ENCODE data around the gene FAM72D.
"Not testable (repeated sequence)": the region's sequence is repeated elsewhere in the genome, so short reads cannot be mapped to it uniquely, and the experiment has no call there.

The FAM72D gene

DNA sequence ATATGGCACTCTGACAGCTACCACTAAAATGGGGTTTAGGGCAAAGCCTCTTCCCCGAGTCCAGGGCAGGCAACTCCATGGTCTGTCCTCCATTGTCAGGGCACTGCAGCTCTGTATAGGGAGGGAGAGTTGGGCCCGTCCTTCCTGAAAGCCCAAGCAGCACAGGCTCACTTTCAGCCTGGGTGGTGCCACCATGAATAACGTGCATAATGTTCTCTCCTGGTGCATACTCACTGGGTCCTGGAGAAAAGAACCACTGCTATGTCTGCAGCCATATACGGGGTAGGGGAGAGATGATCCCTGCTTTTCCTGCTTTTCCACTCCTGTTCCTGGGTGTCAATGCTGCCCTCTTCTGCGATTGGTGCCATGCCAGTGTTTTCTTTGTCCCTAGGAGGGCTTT, 60.1 kb downstream of the FAM72D start:
- not testable (repeated sequence) for DNase-seq

- not testable (repeated sequence) for DNase-seq
Measured at GRCh38 chr1:145156891-145157610, 61.3 kb downstream of the FAM72D start.

GRCh38 chr1:145157715-145158114, 61.9 kb downstream of the FAM72D start:
- DNase-seq, result not testable (repeated sequence)

GRCh38 chr1:145161046-145161752, 65.4 kb downstream of the FAM72D start:
- DNase-seq, result not testable (repeated sequence)

Data from SW 1271 (cell line).